ENCODE measurements around the gene FNDC5.

DNA sequence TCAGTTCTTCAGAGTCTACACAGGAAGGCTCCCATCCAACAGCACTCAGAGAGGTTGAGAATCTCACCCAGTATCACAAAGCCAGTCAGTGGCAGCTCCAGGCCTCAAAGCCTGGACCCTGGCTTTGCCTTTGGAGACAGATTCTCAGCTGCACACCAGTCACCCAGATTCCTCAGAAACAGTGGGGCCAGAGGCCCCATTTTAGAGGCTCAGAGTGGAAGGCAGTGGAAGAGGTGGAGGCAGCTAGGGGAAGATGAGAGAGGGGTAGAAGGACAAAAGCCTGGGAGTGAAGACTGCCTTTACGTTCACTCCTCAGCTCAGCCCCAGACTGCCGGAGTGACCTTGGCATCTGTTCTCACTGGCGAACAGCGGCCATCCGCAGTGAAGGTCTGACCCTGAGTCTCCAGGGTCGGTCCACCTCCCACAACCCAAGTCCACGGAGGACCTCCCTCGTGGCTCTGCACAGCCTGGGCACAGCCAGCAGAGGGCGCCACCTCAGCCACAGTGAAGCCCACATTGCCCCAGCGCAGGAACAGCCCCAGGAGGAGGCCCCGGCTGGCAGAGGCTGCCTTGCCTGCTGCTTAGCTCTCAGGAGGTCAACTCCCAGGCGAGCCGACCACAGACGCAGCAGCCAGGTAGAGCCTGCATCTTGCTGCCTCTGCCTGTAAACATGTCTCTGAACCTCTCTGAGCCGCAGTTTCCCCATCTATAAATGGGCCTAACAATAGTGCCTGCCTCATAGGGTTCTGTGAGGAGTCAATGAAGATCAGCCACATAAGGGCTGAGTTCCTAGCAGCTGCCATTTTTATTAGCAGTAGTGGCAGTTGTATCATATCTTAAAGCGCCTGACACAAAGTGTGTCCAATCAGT is 5.9 kb upstream of the FNDC5 start:
- TF ChIP-seq, protein P1, sequence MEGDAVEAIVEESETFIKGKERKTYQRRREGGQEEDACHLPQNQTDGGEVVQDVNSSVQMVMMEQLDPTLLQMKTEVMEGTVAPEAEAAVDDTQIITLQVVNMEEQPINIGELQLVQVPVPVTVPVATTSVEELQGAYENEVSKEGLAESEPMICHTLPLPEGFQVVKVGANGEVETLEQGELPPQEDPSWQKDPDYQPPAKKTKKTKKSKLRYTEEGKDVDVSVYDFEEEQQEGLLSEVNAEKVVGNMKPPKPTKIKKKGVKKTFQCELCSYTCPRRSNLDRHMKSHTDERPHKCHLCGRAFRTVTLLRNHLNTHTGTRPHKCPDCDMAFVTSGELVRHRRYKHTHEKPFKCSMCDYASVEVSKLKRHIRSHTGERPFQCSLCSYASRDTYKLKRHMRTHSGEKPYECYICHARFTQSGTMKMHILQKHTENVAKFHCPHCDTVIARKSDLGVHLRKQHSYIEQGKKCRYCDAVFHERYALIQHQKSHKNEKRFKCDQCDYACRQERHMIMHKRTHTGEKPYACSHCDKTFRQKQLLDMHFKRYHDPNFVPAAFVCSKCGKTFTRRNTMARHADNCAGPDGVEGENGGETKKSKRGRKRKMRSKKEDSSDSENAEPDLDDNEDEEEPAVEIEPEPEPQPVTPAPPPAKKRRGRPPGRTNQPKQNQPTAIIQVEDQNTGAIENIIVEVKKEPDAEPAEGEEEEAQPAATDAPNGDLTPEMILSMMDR (IDR thresholded peaks at IDR 0.05), result peak; percentile 82
- TF ChIP-seq TAF1 (IDR thresholded peaks at IDR 0.05; ENCODE audit: borderline replicate concordance, low read depth, low read length) (no peak), SIN3A (IDR thresholded peaks at IDR 0.05; ENCODE audit: borderline replicate concordance, low read depth, low read length) (no peak), FOXJ3 (CRISPR knock-in tag; IDR thresholded peaks at IDR 0.05) (no peak), TCF12 (IDR thresholded peaks at IDR 0.05) (no peak)

Measured in SK-N-SH (cell line).